GM21367 (cell line): ENCODE measurements around the gene CDC42BPA.
A peak's percentile ranks its signal among the peaks of the same experiment; 100 is the strongest.

Experiments
- ATAC-seq: cut with Tn5 transposase; IDR thresholded peaks from one replicate; pipeline ENCODE4 v1.9.1; 2021; ENCODE audit not compliant: unreplicated experiment

The CDC42BPA gene

GRCh38 chr1:226995365-226996332 lies 322.6 kb downstream of the CDC42BPA start:
- ATAC-seq, result peak; percentile 89

GRCh38 chr1:226994586-226995364 lies 323.5 kb downstream of the CDC42BPA start:
- peak; percentile 4 for ATAC-seq

GRCh38 chr1:226993814-226994585 lies 324.3 kb downstream of the CDC42BPA start:
- ATAC-seq, result no peak

- no peak for ATAC-seq
These were observed 326.4 kb downstream of the CDC42BPA start for GRCh38 chr1:226991920-226992319.

GRCh38 chr1:226990133-226990716 lies 328.1 kb downstream of the CDC42BPA start:
- ATAC-seq, result peak; percentile 66

GRCh38 chr1:226989085-226989920 lies 329.0 kb downstream of the CDC42BPA start:
- no peak for ATAC-seq

GRCh38 chr1:226988334-226988666 lies 330.0 kb downstream of the CDC42BPA start:
- no peak for ATAC-seq

GRCh38 chr1:226987623-226988333 lies 330.5 kb downstream of the CDC42BPA start:
- no peak for ATAC-seq

GRCh38 chr1:226987179-226987536 lies 331.1 kb downstream of the CDC42BPA start:
- no peak for ATAC-seq

- no peak for ATAC-seq
These were observed 331.7 kb downstream of the CDC42BPA start for GRCh38 chr1:226986496-226987178.

- ATAC-seq, result no peak
These were observed 332.3 kb downstream of the CDC42BPA start for GRCh38 chr1:226985839-226986463.

- no peak for ATAC-seq
These were observed 333.0 kb downstream of the CDC42BPA start for GRCh38 chr1:226985239-226985838.

- no peak for ATAC-seq
These were observed 333.6 kb downstream of the CDC42BPA start for GRCh38 chr1:226984521-226985238.

GRCh38 chr1:226983992-226984364 lies 334.3 kb downstream of the CDC42BPA start:
- ATAC-seq, result no peak

- ATAC-seq, result no peak
These were observed 334.9 kb downstream of the CDC42BPA start for GRCh38 chr1:226983247-226983991.

GRCh38 chr1:226982451-226983177 lies 335.7 kb downstream of the CDC42BPA start:
- ATAC-seq, result no peak
